ENCODE data around the gene CNDP2.
A peak's percentile ranks its signal among the peaks of the same experiment; 100 is the strongest.

Gene CNDP2

GRCh38 chr18:74493689-74494088, 2.5 kb upstream of the CNDP2 start:
- H3K4me3 ChIP-seq (ENCODE audit: low read depth, low read length) = no peak overlapping the region
- DNase-seq (ENCODE audit: low read depth) = peak; percentile 58
- TF ChIP-seq MAX (IDR thresholded peaks at IDR 0.05; ENCODE audit: low read depth, low read length) (no peak), CTCF (IDR thresholded peaks at IDR 0.05; ENCODE audit: low read depth, low read length) (peak; percentile 25)

- DNase-seq (ENCODE audit: low read depth) = no peak
- TF ChIP-seq MAX (IDR thresholded peaks at IDR 0.05; ENCODE audit: low read depth, low read length) (no peak), MYC (IDR thresholded peaks at IDR 0.05; ENCODE audit: low read depth, low read length) (no peak), CTCF (IDR thresholded peaks at IDR 0.05; ENCODE audit: low read depth, low read length) (no peak), POLR2A (IDR thresholded peaks at IDR 0.05; ENCODE audit: extremely low read depth, insufficient read length) (no peak)
- H3K4me3 ChIP-seq (ENCODE audit: low read depth, low read length) = no peak overlapping the region
Measured at GRCh38 chr18:74494514-74494913, 1.6 kb upstream of the CNDP2 start.

GRCh38 chr18:74496508-74497323, 553 bp downstream of the CNDP2 start:
- H3K4me3 ChIP-seq (ENCODE audit: low read depth, low read length) = peak overlapping the region; percentile 80
- TF ChIP-seq MAX (IDR thresholded peaks at IDR 0.05; ENCODE audit: low read depth, low read length) (no peak), POLR2A (IDR thresholded peaks at IDR 0.05; ENCODE audit: extremely low read depth, insufficient read length) (no peak), MYC (IDR thresholded peaks at IDR 0.05; ENCODE audit: low read depth, low read length) (no peak), CTCF (IDR thresholded peaks at IDR 0.05; ENCODE audit: low read depth, low read length) (no peak)
- DNase-seq (ENCODE audit: low read depth) = peak; percentile 56

GRCh38 chr18:74497324-74497676, 1.1 kb downstream of the CNDP2 start:
- peak overlapping the region; percentile 80 for H3K4me3 ChIP-seq (ENCODE audit: low read depth, low read length)
- TF ChIP-seq MAX (IDR thresholded peaks at IDR 0.05; ENCODE audit: low read depth, low read length) = no peak
- no peak for TF ChIP-seq MYC (IDR thresholded peaks at IDR 0.05; ENCODE audit: low read depth, low read length)
- TF ChIP-seq POLR2A (IDR thresholded peaks at IDR 0.05; ENCODE audit: extremely low read depth, insufficient read length) = no peak
- TF ChIP-seq CTCF (IDR thresholded peaks at IDR 0.05; ENCODE audit: low read depth, low read length) = no peak
- peak; percentile 20 for DNase-seq (ENCODE audit: low read depth)

GRCh38 chr18:74497778-74498177, 1.6 kb downstream of the CNDP2 start:
- peak; percentile 18 for DNase-seq (ENCODE audit: low read depth)
- H3K4me3 ChIP-seq (ENCODE audit: low read depth, low read length) = peak overlapping the region; percentile 23
- no peak for TF ChIP-seq MAX (IDR thresholded peaks at IDR 0.05; ENCODE audit: low read depth, low read length)
- TF ChIP-seq CTCF (IDR thresholded peaks at IDR 0.05; ENCODE audit: low read depth, low read length) = no peak
- TF ChIP-seq POLR2A (IDR thresholded peaks at IDR 0.05; ENCODE audit: extremely low read depth, insufficient read length) = no peak
- TF ChIP-seq MYC (IDR thresholded peaks at IDR 0.05; ENCODE audit: low read depth, low read length) = no peak
